Loucy (cell line): ENCODE data around the gene RPS19BP1.
A peak's percentile ranks its signal among the peaks of the same experiment; 100 is the strongest.

Source experiments
- H2AFZ ChIP-seq: fragments of 200-600 bp; sonication (generic); 2 replicates; pipeline ENCODE4 v1.6.0; 2016; ENCODE audit warnings: antibody characterized with exemption, mild to moderate bottlenecking, low read length, moderate library complexity
- H3F3A ChIP-seq: fragments of 200-600 bp; 2 replicates; pipeline ENCODE4 v1.6.0; 2016; ENCODE audit warnings: antibody characterized with exemption, low read depth, mild to moderate bottlenecking
- H3K27me3 ChIP-seq: fragments of 200-600 bp; sonication (generic); 2 replicates; pipeline ENCODE4 v1.6.1; 2014; ENCODE audit warnings: low read length, mild to moderate bottlenecking; ENCODE audit not compliant: insufficient read depth, poor library complexity, severe bottlenecking
- H3K36me3 ChIP-seq: fragments of 200-600 bp; sonication (generic); 2 replicates; pipeline ENCODE4 v1.6.1; 2016; ENCODE audit warnings: low read length; ENCODE audit not compliant: insufficient read depth
- H3K4me1 ChIP-seq: fragments of 200-600 bp; sonication (generic); 2 replicates; pipeline ENCODE4 v1.5.1; 2014; ENCODE audit warnings: low read length, mild to moderate bottlenecking; ENCODE audit not compliant: insufficient read depth, poor library complexity, severe bottlenecking
- H3K4me2 ChIP-seq: fragments of 200-600 bp; sonication (generic); 2 replicates; pipeline ENCODE4 v1.6.0; 2014; ENCODE audit warnings: antibody characterized with exemption, low read length, low read depth, mild to moderate bottlenecking; ENCODE audit not compliant: poor library complexity, severe bottlenecking
- H3K4me3 ChIP-seq: fragments of 200-600 bp; sonication (generic); 2 replicates; pipeline ENCODE4 v1.5.1; 2014; ENCODE audit warnings: low read length, mild to moderate bottlenecking, mixed read lengths; ENCODE audit not compliant: poor library complexity, severe bottlenecking
- H3K79me2 ChIP-seq: fragments of 200-600 bp; sonication (generic); 2 replicates; pipeline ENCODE4 v1.6.1; 2014; ENCODE audit warnings: low read length; ENCODE audit not compliant: insufficient read depth
- H3K9ac ChIP-seq: fragments of 200-600 bp; sonication (generic); 2 replicates; pipeline ENCODE4 v1.6.0; 2014; ENCODE audit warnings: mild to moderate bottlenecking, low read depth, low read length, moderate library complexity; ENCODE audit not compliant: poor library complexity, severe bottlenecking
- H3K9me2 ChIP-seq: fragments of 200-600 bp; sonication (generic); replicated peaks from 2 replicates; pipeline ENCODE4 v1.6.1; 2016; ENCODE audit warnings: low read depth, low read length, mixed read lengths
- H3K9me3 ChIP-seq: fragments of 200-600 bp; sonication (generic); 2 replicates; pipeline ENCODE4 v1.6.1; 2014; ENCODE audit warnings: mild to moderate bottlenecking, antibody characterized with exemption, low read length, low read depth; ENCODE audit not compliant: insufficient read depth
- H4K20me1 ChIP-seq: fragments of 200-600 bp; sonication (generic); 2 replicates; pipeline ENCODE4 v1.6.0; 2014; ENCODE audit warnings: antibody characterized with exemption, low read length, mild to moderate bottlenecking; ENCODE audit not compliant: insufficient read depth, poor library complexity, severe bottlenecking
- EZH2phosphoT487 ChIP-seq: fragments of 200-600 bp; IDR thresholded peaks from 2 replicates; pipeline ENCODE4 v1.6.1; 2018; ENCODE audit warnings: antibody characterized with exemption, mild to moderate bottlenecking, moderate library complexity, borderline replicate concordance
- TF ChIP-seq, protein P1 (sequence below): fragments of 200-600 bp; sonication (generic); conservative IDR thresholded peaks from 2 replicates; pipeline ENCODE4 v1.5.1; 2014; ENCODE audit warnings: mild to moderate bottlenecking, antibody characterized with exemption, low read length

Gene RPS19BP1

DNA sequence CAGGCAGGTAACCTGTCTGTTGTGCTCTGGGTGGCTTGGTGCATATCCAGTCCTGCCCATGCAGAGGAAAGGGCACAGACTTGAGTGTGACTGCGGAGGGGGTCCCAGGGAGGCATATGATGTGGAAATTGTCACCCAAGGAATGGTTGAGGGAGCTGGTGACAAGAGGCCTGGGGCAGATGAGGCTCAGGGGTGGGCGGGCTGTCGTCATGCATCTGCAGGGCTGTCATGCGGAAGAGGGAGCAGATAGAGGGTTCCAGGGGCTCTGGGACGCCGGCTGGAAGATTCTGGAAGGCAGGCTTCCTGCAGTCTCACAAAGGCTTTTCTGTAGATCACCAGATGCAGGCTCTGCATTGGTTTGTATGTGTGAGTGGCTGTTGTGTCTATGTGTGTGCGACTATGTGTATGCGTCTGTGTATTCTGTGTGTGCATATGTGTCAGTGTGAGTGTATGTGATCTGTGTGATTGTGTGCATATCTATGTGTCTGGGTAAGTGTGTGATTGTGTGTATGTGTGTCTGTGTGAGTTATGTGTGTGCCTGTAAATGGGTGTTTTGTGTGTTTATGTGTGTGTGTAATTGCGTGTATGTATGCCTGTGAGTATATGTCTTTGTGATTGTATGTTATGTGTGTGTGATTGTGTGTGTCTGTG lies 30.4 kb upstream of the RPS19BP1 start:
- H3K9me2 ChIP-seq, result no peaks in the 10 kb centered on the region
- no peaks in the 10 kb centered on the region for H3K79me2 ChIP-seq
- no peaks in the 10 kb centered on the region for H3F3A ChIP-seq
- no peak overlapping the region for H3K9ac ChIP-seq
- no peaks in the 10 kb centered on the region for H3K27me3 ChIP-seq
- H4K20me1 ChIP-seq, result no peaks in the 10 kb centered on the region
- no peak overlapping the region for H2AFZ ChIP-seq
- no peaks in the 10 kb centered on the region for H3K9me3 ChIP-seq
- H3K4me3 ChIP-seq, result no peak overlapping the region
- H3K36me3 ChIP-seq, result no peaks in the 10 kb centered on the region
- no peak overlapping the region for H3K4me2 ChIP-seq
- H3K4me1 ChIP-seq, result peaks cover 11% of the 10 kb centered on the region
- TF ChIP-seq, protein P1, sequence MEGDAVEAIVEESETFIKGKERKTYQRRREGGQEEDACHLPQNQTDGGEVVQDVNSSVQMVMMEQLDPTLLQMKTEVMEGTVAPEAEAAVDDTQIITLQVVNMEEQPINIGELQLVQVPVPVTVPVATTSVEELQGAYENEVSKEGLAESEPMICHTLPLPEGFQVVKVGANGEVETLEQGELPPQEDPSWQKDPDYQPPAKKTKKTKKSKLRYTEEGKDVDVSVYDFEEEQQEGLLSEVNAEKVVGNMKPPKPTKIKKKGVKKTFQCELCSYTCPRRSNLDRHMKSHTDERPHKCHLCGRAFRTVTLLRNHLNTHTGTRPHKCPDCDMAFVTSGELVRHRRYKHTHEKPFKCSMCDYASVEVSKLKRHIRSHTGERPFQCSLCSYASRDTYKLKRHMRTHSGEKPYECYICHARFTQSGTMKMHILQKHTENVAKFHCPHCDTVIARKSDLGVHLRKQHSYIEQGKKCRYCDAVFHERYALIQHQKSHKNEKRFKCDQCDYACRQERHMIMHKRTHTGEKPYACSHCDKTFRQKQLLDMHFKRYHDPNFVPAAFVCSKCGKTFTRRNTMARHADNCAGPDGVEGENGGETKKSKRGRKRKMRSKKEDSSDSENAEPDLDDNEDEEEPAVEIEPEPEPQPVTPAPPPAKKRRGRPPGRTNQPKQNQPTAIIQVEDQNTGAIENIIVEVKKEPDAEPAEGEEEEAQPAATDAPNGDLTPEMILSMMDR, result no peak
- TF ChIP-seq EZH2phosphoT487, result no peak

DNA sequence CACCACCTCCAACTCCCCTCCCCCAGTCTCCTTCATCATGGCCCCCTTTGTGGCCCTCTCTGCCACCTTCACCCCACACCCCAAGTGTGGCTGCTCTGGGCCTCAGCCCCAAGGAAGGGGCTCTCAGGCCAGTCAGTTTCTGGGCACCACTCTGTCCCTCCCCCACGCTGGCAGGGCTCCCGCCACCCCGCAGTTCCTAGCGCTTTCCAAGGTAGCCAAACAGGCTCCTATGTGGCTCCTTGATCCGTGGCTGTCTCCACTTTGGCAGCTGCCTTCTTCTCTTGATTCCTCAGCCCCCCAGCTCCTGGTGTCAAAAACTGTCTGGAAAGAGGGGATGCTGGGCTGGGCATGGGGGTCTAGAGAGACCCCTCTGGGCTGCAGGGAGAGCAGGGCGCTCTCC lies 27.6 kb upstream of the RPS19BP1 start:
- no peak overlapping the region for H3K9ac ChIP-seq
- H3K4me3 ChIP-seq, result no peak overlapping the region
- no peaks in the 10 kb centered on the region for H3K9me3 ChIP-seq
- no peaks in the 10 kb centered on the region for H3K36me3 ChIP-seq
- no peaks in the 10 kb centered on the region for H3K79me2 ChIP-seq
- H3F3A ChIP-seq, result no peaks in the 10 kb centered on the region
- H3K4me1 ChIP-seq, result no peaks in the 10 kb centered on the region
- no peaks in the 10 kb centered on the region for H4K20me1 ChIP-seq
- no peaks in the 10 kb centered on the region for H3K27me3 ChIP-seq
- H3K9me2 ChIP-seq, result no peaks in the 10 kb centered on the region
- TF ChIP-seq EZH2phosphoT487, result no peak
- TF ChIP-seq, protein P1, result no peak
- H2AFZ ChIP-seq, result no peak overlapping the region
- H3K4me2 ChIP-seq, result no peak overlapping the region

DNA sequence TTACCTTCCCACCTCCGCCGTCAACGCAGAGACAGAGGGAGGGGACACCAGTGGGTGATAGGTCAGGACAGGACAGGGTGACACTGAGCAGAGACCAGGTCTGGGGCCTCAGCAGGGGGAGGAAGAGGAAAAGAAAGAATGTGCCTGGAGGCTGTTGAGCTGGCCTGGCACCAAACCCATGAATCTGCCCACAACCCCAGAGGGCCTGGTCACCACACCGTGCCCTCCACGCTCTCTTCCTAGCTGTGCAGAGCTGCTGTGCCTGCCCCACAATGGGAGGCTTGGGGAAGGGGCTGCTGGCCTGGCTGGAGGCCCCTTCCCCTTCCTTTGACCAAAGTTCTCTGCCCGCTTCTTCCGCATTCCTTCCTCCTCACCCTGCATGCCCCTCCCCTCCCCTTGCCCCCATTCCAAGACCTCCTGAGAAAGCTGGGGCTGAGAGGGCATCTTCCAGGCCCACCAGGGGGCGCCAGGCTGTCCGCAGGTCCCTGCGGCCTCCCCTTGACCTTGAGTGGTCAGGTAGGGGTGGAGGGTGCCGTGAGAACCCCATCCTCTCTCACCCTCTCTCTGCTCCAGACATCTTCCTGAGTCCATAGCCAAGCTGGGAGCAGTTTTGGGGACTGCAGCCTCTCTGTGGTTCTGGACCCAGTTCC lies 27.0 kb upstream of the RPS19BP1 start:
- H3K4me2 ChIP-seq, result no peak overlapping the region
- H3K9ac ChIP-seq, result no peak overlapping the region
- H3K27me3 ChIP-seq, result no peaks in the 10 kb centered on the region

More for the DNA sequence above, 27.0 kb upstream of the RPS19BP1 start:
- Histone ChIP-seq H3K79me2 (no peaks in the 10 kb centered on the region), H3K9me3 (no peaks in the 10 kb centered on the region), H3K9me2 (no peaks in the 10 kb centered on the region), H3F3A (no peaks in the 10 kb centered on the region), H3K36me3 (no peaks in the 10 kb centered on the region), H3K4me3 (no peak overlapping the region), H3K4me1 (no peaks in the 10 kb centered on the region), H4K20me1 (no peaks in the 10 kb centered on the region), H2AFZ (no peak overlapping the region)
- TF ChIP-seq EZH2phosphoT487, result no peak
- TF ChIP-seq, protein P1, result peak; percentile 78
